Fibroblast of lung (primary cell): ENCODE measurements around the gene VTI1A.

Experiments
- CTCF ChIP-seq, 2 donors: IDR thresholded peaks in 1 of 2; conservative IDR thresholded peaks in 1 of 2; 1 replicate in 1 of 2; 2 replicates in 1 of 2; pipeline ENCODE4 v1.5.1; 2011 to 2012; ENCODE audit warnings: low read length in 2 of 2, control low read depth in 1 of 2, inconsistent platforms in 1 of 2, low read depth in 1 of 2, mild to moderate bottlenecking in 1 of 2
- EZH2 ChIP-seq: IDR thresholded peaks from 2 replicates; pipeline ENCODE4 v1.5.1; 2012; ENCODE audit warnings: low read length, control low read depth, mild to moderate bottlenecking; ENCODE audit errors: missing control alignments

DNA sequence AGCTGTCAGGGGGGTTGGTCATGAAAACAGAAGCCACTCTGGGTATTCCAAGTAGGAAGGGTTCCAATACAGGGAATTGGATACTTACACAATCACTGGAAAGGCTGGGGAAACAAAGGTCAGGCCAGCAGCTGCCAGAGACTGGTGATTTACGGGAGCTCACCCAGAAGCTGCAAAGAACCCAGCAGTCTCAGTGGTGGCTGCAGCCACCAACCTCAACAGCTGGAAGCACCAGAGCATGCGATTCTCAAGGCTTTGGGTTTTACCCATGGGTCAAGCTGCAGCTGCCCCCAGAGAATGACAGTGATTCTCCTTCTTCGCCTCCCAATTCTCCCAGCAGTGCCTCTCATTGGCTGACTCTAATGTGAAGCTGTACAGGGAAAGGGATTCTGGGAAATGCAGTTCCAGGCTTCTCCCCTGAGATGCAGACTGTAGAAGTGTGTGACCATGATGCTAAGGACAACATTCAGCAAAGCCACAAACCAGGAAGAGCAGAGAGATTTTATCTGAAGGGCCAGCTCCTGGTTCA is 395.9 kb downstream of the VTI1A start:
- no peak for TF ChIP-seq CTCF (conservative IDR thresholded peaks at IDR 0.05 in 1 of 2, IDR thresholded peaks at IDR 0.05 in 1 of 2; ENCODE audit: low read depth in 1 of 2, low read length in 2 of 2)
- TF ChIP-seq EZH2 = no peak
